B cell (primary cell): Measurements from ENCODE around the gene RBM6. TPM values are rescaled to one million over a fixed set of nuclear protein-coding genes. Genes with fewer than 3 reads are reported as not detected.

Source experiments
- ATAC-seq: fragments of 200-7000 bp; cut with Tn5 transposase; one replicate; pipeline ENCODE4 v1.10.0; 2021; ENCODE audit warnings: low read depth, mild to moderate bottlenecking, moderate number of reproducible peaks, moderate library complexity
- CTCF ChIA-PET: fragments of 350-600 bp; sonication (Branson Sonifier 250); formaldehyde crosslinking; loops from one replicate; lab custom pipeline; 2021; ENCODE audit warnings: antibody characterized with exemption, inconsistent platforms; lab: Charles Lee
- POLR2A ChIA-PET: fragments of 350-600 bp; sonication (Branson Sonifier 250); formaldehyde crosslinking; loops from one replicate; lab custom pipeline; 2021; ENCODE audit warnings: antibody characterized with exemption; lab: Charles Lee
- DNase-seq: peaks from one replicate; pipeline ENCODE4 v3.0.0; 2013
- H2AFZ ChIP-seq: 2 replicates; pipeline ENCODE4 v1.6.1; 2012; ENCODE audit warnings: mild to moderate bottlenecking, low read depth, low read length; ENCODE audit not compliant: insufficient read depth, poor library complexity, severe bottlenecking
- H3K27ac ChIP-seq, 2 donors: 1 replicate in 1 of 2; 2 replicates in 1 of 2; pipeline ENCODE4 v1.5.1; 2012 to 2013; ENCODE audit warnings: low read length in 2 of 2, mild to moderate bottlenecking in 2 of 2, moderate library complexity in 1 of 2
- H3K27me3 ChIP-seq, 4 experiments: fragments of 200-600 bp in 1 of 4; sonication (generic) in 1 of 4; replicated peaks in 1 of 4; 1 replicate in 2 of 4; 2 replicates in 2 of 4; pipeline versions ENCODE4 v1.6.1 to v1.7.0; 2013 to 2016; ENCODE audit warnings: low read length in 3 of 4, mild to moderate bottlenecking in 2 of 4, mixed read lengths in 1 of 4, moderate library complexity in 1 of 4; ENCODE audit not compliant: insufficient read depth in 4 of 4, control insufficient read depth in 3 of 4; ENCODE audit errors: control extremely low read depth in 1 of 4
- H3K36me3 ChIP-seq, 2 experiments: replicated peaks in 1 of 2; 1 replicate in 1 of 2; 2 replicates in 1 of 2; pipeline versions ENCODE4 v1.6.1 to v1.7.1; 2013; ENCODE audit warnings: low read length in 1 of 2; ENCODE audit not compliant: insufficient read depth in 2 of 2, control insufficient read depth in 1 of 2; ENCODE audit errors: control extremely low read depth in 1 of 2, extremely low read depth in 1 of 2
- H3K4me1 ChIP-seq, 2 donors: fragments of 200-600 bp in 1 of 2; sonication (generic) in 1 of 2; 1 replicate in 1 of 2; 2 replicates in 1 of 2; pipeline versions ENCODE4 v1.5.1 to v1.6.1; 2013 to 2017; ENCODE audit warnings: low read length in 2 of 2; ENCODE audit not compliant: control insufficient read depth in 2 of 2, insufficient read depth in 2 of 2
- H3K4me2 ChIP-seq: replicated peaks from 2 replicates; pipeline ENCODE3; 2012; ENCODE audit warnings: mild to moderate bottlenecking, low read depth, low read length; ENCODE audit not compliant: poor library complexity, severe bottlenecking
- H3K4me3 ChIP-seq, 5 experiments: fragments of 200-600 bp in 1 of 5; sonication (generic) in 1 of 5; 1 replicate in 3 of 5; 2 replicates in 2 of 5; pipeline versions ENCODE4 v1.5.1 to v1.7.0; 2011 to 2016; ENCODE audit warnings: low read length in 4 of 5, mild to moderate bottlenecking in 4 of 5, low read depth in 2 of 5, control low read depth in 1 of 5, moderate library complexity in 1 of 5; ENCODE audit not compliant: insufficient read depth in 1 of 5; ENCODE audit errors: control extremely low read depth in 1 of 5, extremely low read depth in 1 of 5
- H3K79me2 ChIP-seq: fragments of 200-600 bp; sonication (generic); one replicate; pipeline ENCODE4 v1.6.0; 2016; ENCODE audit warnings: low read length; ENCODE audit not compliant: control insufficient read depth, insufficient read depth
- H3K9ac ChIP-seq: fragments of 200-600 bp; sonication (generic); 2 replicates; pipeline ENCODE4 v1.6.1; 2017; ENCODE audit warnings: mild to moderate bottlenecking, low read length, moderate library complexity
- H3K9me3 ChIP-seq, 3 donors: one replicate each; pipeline versions ENCODE4 v1.6.1 to v1.7.1; 2013; ENCODE audit warnings: low read length in 2 of 3; ENCODE audit not compliant: control insufficient read depth in 2 of 3, insufficient read depth in 1 of 3; ENCODE audit errors: control extremely low read depth in 1 of 3
- H4K20me1 ChIP-seq: 2 replicates; pipeline ENCODE4 v1.6.0; 2012; ENCODE audit warnings: mild to moderate bottlenecking, low read length; ENCODE audit not compliant: insufficient read depth, control insufficient read depth, poor library complexity, severe bottlenecking
- H3K27ac Mint-ChIP-seq: one replicate; pipeline ENCODE4 v1.8.0; 2021; ENCODE audit warnings: mixed read lengths
- H3K27me3 Mint-ChIP-seq: one replicate; pipeline ENCODE4 v1.8.0; 2021; ENCODE audit warnings: mixed read lengths
- H3K4me1 Mint-ChIP-seq: one replicate; pipeline ENCODE4 v1.8.0; 2021; ENCODE audit warnings: mixed read lengths
- H3K4me3 Mint-ChIP-seq: one replicate; pipeline ENCODE4 v1.8.0; 2021; ENCODE audit warnings: mixed read lengths
- H3K9me3 Mint-ChIP-seq: one replicate; pipeline ENCODE4 v1.8.0; 2022; ENCODE audit warnings: mixed read lengths; ENCODE audit not compliant: insufficient read depth
- CTCF ChIP-seq: fragments of 200-600 bp; IDR thresholded peaks from one replicate; pipeline ENCODE4 v1.8.0; 2022; ENCODE audit warnings: antibody characterized with exemption, mild to moderate bottlenecking
- EZH2 ChIP-seq: IDR thresholded peaks from 2 replicates; pipeline ENCODE4 v1.6.1; 2012; ENCODE audit warnings: borderline replicate concordance, low read depth, mild to moderate bottlenecking, moderate library complexity, low read length; ENCODE audit not compliant: insufficient read depth, poor library complexity, severe bottlenecking
- WGBS: methylation state at CpG from one replicate; pipeline ENCODE4 v1.1.5; 2013; ENCODE audit warnings: missing lambda C conversion rate; ENCODE audit not compliant: insufficient coverage; 5-methylcytosine and 5-hydroxymethylcytosine counted together
- intact Hi-C: fragments of 100-400 bp; cut with micrococcal nuclease; formaldehyde crosslinking; loops from one replicate; pipeline ENCODE4 v1.10.0; 2022
- polyA plus RNA-seq: library from polyadenylated mRNA; depleted of rRNA; stranded (reverse); fragments of >200 nt; gene quantifications from 2 replicates; pipeline ENCODE4 v1.2.3, GENCODE V29; 2012
- total RNA-seq, 2 donors: library from RNA; stranded (reverse); fragments of 120-200 nt in 1 of 2; gene quantifications; 1 replicate in 1 of 2; 2 replicates in 1 of 2; pipeline versions ENCODE4 v1.2.3 to v1.2.4, GENCODE V29; 2013 to 2022

The RBM6 gene
- total and polyA plus RNA-seq, 2 donors (not counting 1 experiment from before 2014, with no cell fraction given): 223 to 285 TPM

GRCh38 chr3:50100956-50101845 lies 161.3 kb downstream of the RBM6 start:
- Mint-ChIP-seq H3K4me1 (no peaks in the 10 kb centered on the region), H3K27me3 (no peaks in the 10 kb centered on the region), H3K4me3 (no peak overlapping the region), H3K9me3 (no peaks in the 10 kb centered on the region), H3K27ac (no peak overlapping the region)
- H3K27me3 ChIP-seq: no peaks in the 10 kb centered on the region
- no peaks in the 10 kb centered on the region for H3K4me1 ChIP-seq
- H2AFZ ChIP-seq: no peak overlapping the region
- peaks cover 17% of the 10 kb centered on the region for H3K79me2 ChIP-seq
- no peak overlapping the region for H3K27ac ChIP-seq
- H4K20me1 ChIP-seq: peaks cover 56% of the 10 kb centered on the region
- H3K9ac ChIP-seq: no peak overlapping the region
- DNase-seq (no peak), ATAC-seq (no peak)
- peaks cover 31 to 95% of the 10 kb centered on the region in 2 experiments for H3K36me3 ChIP-seq
- ChIA-PET CTCF (interaction anchor here (0.6 to 1.2 kb wide), 5 partner anchors 10 to 37 kb away, joined by 3 to 5 read pairs (median 3); no protein-coding TSS in a partner anchor), POLR2A (no interaction called here)
- intact Hi-C loops: no loop called here
- no CpG with 5 or more reads among the region's 4 CpGs for WGBS
- H3K4me3 ChIP-seq: no peak overlapping the region
- no peak for TF ChIP-seq EZH2
- TF ChIP-seq CTCF: no peak
- H3K4me2 ChIP-seq: no peak overlapping the region
- H3K9me3 ChIP-seq: no peaks in the 10 kb centered on the region

GRCh38 chr3:50102558-50102957 lies 162.6 kb downstream of the RBM6 start:
- H3K9me3 ChIP-seq: no peaks in the 10 kb centered on the region
- no peak overlapping the region for H2AFZ ChIP-seq
- ATAC-seq: no peak
- no peak overlapping the region for H3K4me2 ChIP-seq
- H3K79me2 ChIP-seq: peaks cover 5% of the 10 kb centered on the region
- H3K4me1 Mint-ChIP-seq: no peaks in the 10 kb centered on the region
- no peak overlapping the region for H3K4me3 ChIP-seq
- intact Hi-C loops: no loop called here
- peaks cover 35 to 95% of the 10 kb centered on the region in 2 experiments for H3K36me3 ChIP-seq
- peaks cover 56% of the 10 kb centered on the region for H4K20me1 ChIP-seq
- 100% methylated on average over 2 of the region's 7 CpGs for WGBS
- ChIA-PET CTCF (no interaction called here), POLR2A (no interaction called here)
- no peak overlapping the region for H3K9ac ChIP-seq
- DNase-seq: no peak
- H3K4me3 Mint-ChIP-seq: no peak overlapping the region
- H3K9me3 Mint-ChIP-seq: no peaks in the 10 kb centered on the region
- H3K27me3 ChIP-seq: no peaks in the 10 kb centered on the region
- no peaks in the 10 kb centered on the region for H3K4me1 ChIP-seq
- H3K27me3 Mint-ChIP-seq: no peaks in the 10 kb centered on the region
- H3K27ac Mint-ChIP-seq: no peak overlapping the region
- no peak for TF ChIP-seq EZH2
- TF ChIP-seq CTCF: no peak
- H3K27ac ChIP-seq: no peak overlapping the region
